GM10847 (cell line): Measurements from ENCODE around the gene FMNL3.

Source experiments
- POLR2A ChIP-seq: IDR thresholded peaks from 2 replicates; pipeline ENCODE4 v1.6.1; 2011; ENCODE audit not compliant: insufficient read length; ENCODE audit errors: extremely low read depth

Gene FMNL3

GRCh38 chr12:49716553-49716952, 9.3 kb upstream of the FMNL3 start:
- TF ChIP-seq POLR2A: no peak

- TF ChIP-seq POLR2A: no peak
Measured at GRCh38 chr12:49708851-49709250, 1.6 kb upstream of the FMNL3 start.

GRCh38 chr12:49707812-49708147, 575 bp upstream of the FMNL3 start:
- no peak for TF ChIP-seq POLR2A

- no peak for TF ChIP-seq POLR2A
Measured at GRCh38 chr12:49706351-49707127, 666 bp downstream of the FMNL3 start.

GRCh38 chr12:49705479-49706134, 1.6 kb downstream of the FMNL3 start:
- TF ChIP-seq POLR2A: peak; percentile 44

- no peak for TF ChIP-seq POLR2A
Measured at GRCh38 chr12:49703647-49704137, 3.5 kb downstream of the FMNL3 start.

- TF ChIP-seq POLR2A: no peak
Measured at GRCh38 chr12:49702676-49703215, 4.5 kb downstream of the FMNL3 start.

- no peak for TF ChIP-seq POLR2A
Measured at GRCh38 chr12:49702009-49702408, 5.2 kb downstream of the FMNL3 start.

- no peak for TF ChIP-seq POLR2A
Measured at GRCh38 chr12:49698619-49699545, 8.3 kb downstream of the FMNL3 start.

- no peak for TF ChIP-seq POLR2A
Measured at GRCh38 chr12:49697808-49698207, 9.4 kb downstream of the FMNL3 start.

- no peak for TF ChIP-seq POLR2A
Measured at GRCh38 chr12:49696723-49697122, 10.5 kb downstream of the FMNL3 start.

- TF ChIP-seq POLR2A: no peak
Measured at GRCh38 chr12:49693931-49694444, 13.2 kb downstream of the FMNL3 start.

- TF ChIP-seq POLR2A: no peak
Measured at GRCh38 chr12:49692851-49693250, 14.4 kb downstream of the FMNL3 start.

- TF ChIP-seq POLR2A: no peak
Measured at GRCh38 chr12:49689785-49690184, 17.4 kb downstream of the FMNL3 start.

GRCh38 chr12:49689237-49689636, 18.0 kb downstream of the FMNL3 start:
- no peak for TF ChIP-seq POLR2A
